OCI-LY7 (cell line): ENCODE results near the gene COL5A2.

ENCODE experiments used
- CTCF ChIP-seq: fragments of 200-600 bp; sonication (generic); conservative IDR thresholded peaks from 2 replicates; pipeline ENCODE4 v1.5.1; 2014; ENCODE audit warnings: mild to moderate bottlenecking, antibody characterized with exemption, low read length, moderate library complexity, mixed read lengths
- EZH2phosphoT487 ChIP-seq: fragments of 200-600 bp; sonication (generic); IDR thresholded peaks from 2 replicates; pipeline ENCODE4 v1.6.1; 2018; ENCODE audit warnings: low read depth, borderline replicate concordance, mild to moderate bottlenecking, mixed run types, antibody characterized with exemption, low read length, moderate library complexity, mixed read lengths

GRCh38 chr2:189137519-189137918, 42.0 kb downstream of the COL5A2 start:
- TF ChIP-seq CTCF (no peak), EZH2phosphoT487 (no peak)
